ACHN (cell line): ENCODE measurements around the gene IGSF22.

ENCODE experiments used
- DNase-seq: peaks from one replicate; pipeline ENCODE4 v3.0.0-alpha.2; 2015
- in situ Hi-C: cut with HindIII; loops from 2 replicates; pipeline ENCODE4 v1.10.0; 2017; ENCODE audit warnings: low sequenced_read_pairs, low pct_ligation_motif_present, low pct_unique_long_range_greater_than_20kb

The IGSF22 gene

GRCh38 chr11:18749681-18750319 lies 23.8 kb upstream of the IGSF22 start:
- DNase-seq = peak; percentile 78
- in situ Hi-C loops = no loop called here

DNA sequence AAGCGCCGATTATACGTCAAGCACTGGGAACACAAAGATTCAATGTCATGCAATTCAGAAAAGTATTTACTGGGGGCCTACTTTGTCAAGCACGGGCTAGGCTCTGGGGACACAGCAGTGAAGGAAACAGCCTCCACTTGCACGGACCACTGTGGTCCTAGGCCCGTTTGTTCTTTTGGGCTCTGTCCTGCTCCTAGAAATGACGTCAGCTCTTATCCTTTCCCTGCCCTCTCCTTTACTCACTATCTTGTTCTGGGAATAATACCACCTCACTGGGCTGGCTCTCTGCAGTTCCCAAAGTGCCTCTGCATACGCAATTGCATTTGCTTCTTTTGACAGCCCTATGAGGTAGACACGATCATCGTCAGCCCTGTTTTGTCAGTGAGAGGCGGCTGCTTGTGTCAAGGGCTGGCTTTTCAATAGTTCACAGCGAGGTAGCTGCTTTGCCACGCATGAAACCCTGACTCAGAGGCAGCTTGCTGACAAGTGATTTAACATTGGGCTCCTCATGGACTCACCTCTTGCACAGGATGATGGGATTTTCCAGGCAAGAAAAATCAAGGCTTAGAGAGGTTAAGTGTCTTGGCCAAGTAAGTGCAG lies 22.9 kb upstream of the IGSF22 start:
- in situ Hi-C loops = no loop called here
- DNase-seq = peak; percentile 40

DNA sequence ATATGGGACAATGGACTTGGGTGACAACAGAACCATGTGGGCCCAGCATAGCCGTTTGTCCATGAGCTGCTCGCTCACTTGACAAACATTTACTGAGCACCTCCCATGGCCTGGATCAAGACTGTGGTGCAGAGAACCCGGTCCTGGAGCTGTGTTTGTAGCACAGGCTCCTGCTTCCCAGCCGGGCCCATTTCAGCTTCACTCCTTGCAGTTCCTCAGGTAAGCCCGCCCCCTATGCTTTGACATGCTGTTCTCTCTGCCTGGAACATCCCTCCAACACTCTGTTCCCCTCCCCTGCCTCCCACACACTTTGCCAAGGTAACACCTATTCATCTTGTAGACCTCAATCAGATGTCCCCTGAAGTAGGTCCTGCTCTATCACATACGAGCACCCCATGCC lies 19.3 kb upstream of the IGSF22 start:
- DNase-seq = no peak
- in situ Hi-C loops = no loop called here

DNA sequence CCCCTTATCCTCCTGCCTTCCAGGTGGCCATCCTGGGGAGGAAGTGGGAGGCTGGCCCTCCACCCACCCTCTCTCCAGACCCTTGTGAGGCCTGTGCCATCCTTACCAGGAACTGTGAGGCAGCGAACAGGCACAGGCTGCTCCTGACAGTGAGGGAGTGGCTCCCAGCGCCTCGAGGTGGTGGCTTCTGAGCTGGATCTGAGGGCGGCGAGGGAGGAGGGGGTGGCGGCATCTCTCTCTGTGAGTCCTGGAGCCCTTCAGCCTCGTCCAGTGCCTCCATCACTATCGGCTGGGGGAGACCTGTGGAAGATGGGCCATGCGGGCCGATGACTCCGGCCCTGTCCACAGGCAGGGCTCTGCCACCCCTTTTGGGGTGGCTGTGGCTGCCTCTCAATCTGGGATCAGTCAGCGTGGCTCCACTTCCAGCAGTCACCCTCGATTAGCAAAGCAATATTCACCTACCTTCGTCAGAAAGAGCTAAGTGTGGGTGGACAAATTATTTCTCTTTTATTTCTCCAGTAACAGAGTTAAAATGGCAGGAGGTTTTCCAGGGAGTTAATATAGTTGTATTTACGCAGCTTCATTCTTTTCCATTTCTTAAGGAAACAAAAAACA lies 18.0 kb upstream of the IGSF22 start:
- in situ Hi-C loops = no loop called here
- DNase-seq = no peak

GRCh38 chr11:18743365-18743764 lies 17.4 kb upstream of the IGSF22 start:
- in situ Hi-C loops = no loop called here
- no peak for DNase-seq

GRCh38 chr11:18741783-18742182 lies 15.8 kb upstream of the IGSF22 start:
- in situ Hi-C loops = no loop called here
- DNase-seq = no peak

GRCh38 chr11:18739685-18740084 lies 13.7 kb upstream of the IGSF22 start:
- in situ Hi-C loops = no loop called here
- no peak for DNase-seq

- DNase-seq = no peak
- in situ Hi-C loops = no loop called here
Measured at GRCh38 chr11:18737642-18738041, 11.7 kb upstream of the IGSF22 start.

DNA sequence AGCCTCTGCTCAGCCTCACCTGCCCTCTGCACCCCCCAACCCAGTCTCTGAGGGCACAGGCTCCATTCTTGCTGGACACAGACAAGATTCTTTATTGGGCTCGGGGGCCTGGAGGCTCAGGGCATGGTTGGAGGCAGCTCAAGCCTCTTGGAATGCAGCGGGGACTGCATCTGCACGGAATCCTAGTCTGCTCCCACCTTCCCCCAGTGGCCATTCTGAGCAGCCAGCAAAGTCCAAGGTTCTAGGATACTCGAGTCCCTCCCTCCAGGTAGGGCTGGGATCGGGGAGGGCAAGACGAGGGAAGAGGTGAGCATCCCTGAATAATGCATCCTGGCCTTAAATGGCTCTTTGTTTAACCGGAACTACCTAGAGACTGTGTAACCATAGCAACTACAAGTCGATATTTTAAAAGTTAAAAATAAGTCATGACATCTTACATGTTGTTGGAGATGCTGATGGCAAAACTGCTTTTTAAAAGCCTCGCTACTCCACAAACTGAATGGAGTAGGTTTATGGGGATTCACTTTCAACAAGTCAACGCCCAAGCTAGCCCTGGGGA lies 10.7 kb upstream of the IGSF22 start:
- DNase-seq = no peak
- in situ Hi-C loops = no loop called here

DNA sequence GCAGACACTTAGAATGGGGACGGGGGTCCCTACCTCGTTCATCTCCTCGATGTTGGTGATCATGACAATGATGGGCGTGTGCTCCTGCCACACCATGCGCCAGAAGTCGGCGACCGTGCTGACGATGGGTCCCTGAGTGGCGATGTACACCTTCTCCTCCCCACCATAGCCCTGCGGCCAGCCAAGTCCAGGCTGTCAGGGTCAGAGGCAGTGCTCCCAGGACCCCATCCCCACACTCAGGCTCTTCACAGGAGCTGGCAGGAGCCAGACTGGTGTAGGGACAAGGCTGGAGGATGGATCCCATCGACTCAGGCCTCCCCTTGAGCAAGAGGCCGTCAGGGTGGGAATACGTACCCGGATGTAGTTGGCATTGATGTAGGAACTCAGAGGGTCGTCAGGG lies 7.2 kb upstream of the IGSF22 start:
- in situ Hi-C loops = no loop called here
- DNase-seq = no peak

- DNase-seq = peak; percentile 32
- in situ Hi-C loops = no loop called here
Measured at GRCh38 chr11:18731949-18732821, 6.2 kb upstream of the IGSF22 start.

GRCh38 chr11:18731441-18731840 lies 5.5 kb upstream of the IGSF22 start:
- in situ Hi-C loops = no loop called here
- no peak for DNase-seq

DNA sequence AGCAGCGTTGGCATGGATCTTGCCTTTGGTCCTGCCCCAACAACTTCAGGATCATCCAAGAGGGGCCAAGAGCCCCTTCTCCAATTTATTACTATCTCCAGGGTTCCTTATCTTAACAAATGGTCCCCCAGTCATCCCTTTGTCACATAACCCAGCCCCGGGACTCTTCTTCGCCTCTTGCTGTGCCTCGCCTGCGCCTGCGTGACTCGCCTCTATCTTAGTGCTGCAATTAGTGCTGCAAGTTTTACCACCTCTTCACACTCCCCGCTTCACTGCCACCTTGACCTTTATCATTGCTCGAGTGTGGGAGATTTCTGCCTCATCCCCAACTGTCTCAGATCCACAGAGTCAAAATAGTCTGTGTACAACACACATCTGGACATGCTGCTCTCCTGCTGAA lies 4.0 kb upstream of the IGSF22 start:
- DNase-seq = no peak
- in situ Hi-C loops = no loop called here

DNA sequence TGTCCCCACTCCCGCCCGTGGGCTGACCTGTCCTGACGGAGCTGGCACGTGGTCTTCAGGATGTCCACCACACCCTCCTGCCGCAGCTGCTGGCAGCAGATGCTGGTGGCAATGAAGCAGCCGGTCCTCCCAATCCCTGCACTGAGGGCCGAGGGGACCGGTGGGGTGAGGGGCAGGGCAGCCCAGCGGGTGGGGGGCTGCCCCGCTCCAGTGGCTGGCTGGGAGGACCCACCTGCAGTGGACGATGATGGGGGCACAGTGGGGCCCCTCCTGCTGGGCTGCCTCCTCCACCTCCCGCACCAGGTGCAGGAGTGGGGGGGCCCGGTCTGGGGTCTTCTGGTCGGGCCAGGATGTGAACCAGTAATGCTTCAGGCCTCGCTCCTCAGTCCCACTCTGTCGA lies 3.4 kb upstream of the IGSF22 start:
- in situ Hi-C loops = no loop called here
- no peak for DNase-seq

DNA sequence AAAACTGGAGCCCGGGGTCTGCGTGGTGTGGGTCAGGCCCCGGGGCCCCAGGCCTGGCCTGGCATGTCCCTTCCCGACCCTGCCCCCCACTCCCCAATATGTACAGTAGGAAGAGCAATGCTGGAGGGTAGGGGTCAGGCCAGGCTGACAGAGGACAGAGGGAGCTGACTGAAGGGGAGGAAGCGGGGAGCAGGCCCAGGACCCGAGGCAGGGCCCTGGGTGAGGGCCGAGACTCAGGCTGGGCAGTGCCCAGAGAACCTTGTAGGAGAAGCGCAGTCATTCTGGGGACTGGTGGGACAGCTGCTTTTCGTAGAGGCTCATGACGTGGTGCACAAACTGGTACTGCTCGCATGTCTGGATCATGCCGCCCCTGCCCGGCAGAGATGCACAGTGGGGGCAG lies 2.7 kb upstream of the IGSF22 start:
- in situ Hi-C loops = no loop called here
- no peak for DNase-seq

GRCh38 chr11:18727479-18728236 lies 1.7 kb upstream of the IGSF22 start:
- in situ Hi-C loops = no loop called here
- DNase-seq = peak; percentile 30

- DNase-seq = no peak
- in situ Hi-C loops = no loop called here
Measured at GRCh38 chr11:18723991-18724390, 2.0 kb downstream of the IGSF22 start.

DNA sequence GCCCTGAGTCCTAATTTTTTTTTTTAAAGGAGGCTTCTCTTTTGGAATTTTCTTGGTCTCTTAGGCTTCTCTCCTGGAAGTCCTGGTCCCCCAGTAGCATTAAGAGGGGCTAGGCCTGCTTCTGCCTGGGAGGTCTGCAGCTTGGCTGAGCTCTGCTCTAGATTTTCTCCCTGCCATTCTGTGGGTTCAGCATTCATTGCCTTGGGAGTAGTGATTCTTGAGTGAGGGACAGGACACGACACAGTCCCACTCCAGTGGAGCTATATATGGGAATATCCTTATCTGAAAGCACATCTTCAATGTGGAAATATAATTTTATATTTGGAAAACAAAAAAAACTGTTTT lies 3.7 kb downstream of the IGSF22 start:
- in situ Hi-C loops = no loop called here
- DNase-seq = no peak
